ENCODE results near the gene GPR146.
"Not testable (repeated sequence)": the region's sequence is repeated elsewhere in the genome, so short reads cannot be mapped to it uniquely, and the experiment has no call there.

The GPR146 gene

GRCh38 chr7:1025743-1026581 lies 18.4 kb upstream of the GPR146 start:
- DNase-seq, result no peak

GRCh38 chr7:1026721-1027161 lies 17.6 kb upstream of the GPR146 start:
- no peak for DNase-seq

- no peak for DNase-seq
Measured at GRCh38 chr7:1027242-1028043, 16.9 kb upstream of the GPR146 start.

GRCh38 chr7:1028044-1028770 lies 16.1 kb upstream of the GPR146 start:
- peak; percentile 90 for DNase-seq

GRCh38 chr7:1028775-1029636 lies 15.3 kb upstream of the GPR146 start:
- DNase-seq, result peak; percentile 58

- DNase-seq, result no peak
Measured at GRCh38 chr7:1029637-1030443, 14.5 kb upstream of the GPR146 start.

- DNase-seq, result no peak
Measured at GRCh38 chr7:1030444-1031070, 13.8 kb upstream of the GPR146 start.

GRCh38 chr7:1031716-1032455 lies 12.5 kb upstream of the GPR146 start:
- DNase-seq, result no peak

GRCh38 chr7:1032536-1033181 lies 11.7 kb upstream of the GPR146 start:
- no peak for DNase-seq

GRCh38 chr7:1033546-1034145 lies 10.7 kb upstream of the GPR146 start:
- no peak for DNase-seq

GRCh38 chr7:1034769-1035168 lies 9.6 kb upstream of the GPR146 start:
- DNase-seq, result not testable (repeated sequence)

- DNase-seq, result not testable (repeated sequence)
Measured at GRCh38 chr7:1036164-1036928, 8.0 kb upstream of the GPR146 start.

GRCh38 chr7:1040233-1040632 lies 4.1 kb upstream of the GPR146 start:
- not testable (repeated sequence) for DNase-seq

- DNase-seq, result no peak
Measured at GRCh38 chr7:1040790-1041189, 3.6 kb upstream of the GPR146 start.

GRCh38 chr7:1041551-1042491 lies 2.5 kb upstream of the GPR146 start:
- DNase-seq, result no peak

- no peak for DNase-seq
Measured at GRCh38 chr7:1042492-1042833, 1.9 kb upstream of the GPR146 start.

- no peak for DNase-seq
Measured at GRCh38 chr7:1043552-1044188, 676 bp upstream of the GPR146 start.

Data from COR-L47 (cell line).